ENCODE results near the gene CALN1. TPM values are rescaled to one million over a fixed set of nuclear protein-coding genes. Genes with fewer than 3 reads are reported as not detected.

The CALN1 gene
- total RNA-seq, 2 donors from 2014 or later: 0.52 to 1.6 TPM

GRCh38 chr7:72190146-72190545 is 222.0 kb downstream of the CALN1 start:
- Histone ChIP-seq H3K36me3 (replicated peaks in 1 of 2; ENCODE audit: insufficient read depth in 1 of 2, low read depth in 2 of 2) (no peaks in the 10 kb centered on the region), H3K9me3 (no peaks in the 10 kb centered on the region), H3K27ac (no peak overlapping the region), H3K27me3 (no peaks in the 10 kb centered on the region), H3K4me3 (no peak overlapping the region), H3K4me1 (no peaks in the 10 kb centered on the region)
- no peak for DNase-seq
- no peak for ATAC-seq
- TF ChIP-seq, protein P1, sequence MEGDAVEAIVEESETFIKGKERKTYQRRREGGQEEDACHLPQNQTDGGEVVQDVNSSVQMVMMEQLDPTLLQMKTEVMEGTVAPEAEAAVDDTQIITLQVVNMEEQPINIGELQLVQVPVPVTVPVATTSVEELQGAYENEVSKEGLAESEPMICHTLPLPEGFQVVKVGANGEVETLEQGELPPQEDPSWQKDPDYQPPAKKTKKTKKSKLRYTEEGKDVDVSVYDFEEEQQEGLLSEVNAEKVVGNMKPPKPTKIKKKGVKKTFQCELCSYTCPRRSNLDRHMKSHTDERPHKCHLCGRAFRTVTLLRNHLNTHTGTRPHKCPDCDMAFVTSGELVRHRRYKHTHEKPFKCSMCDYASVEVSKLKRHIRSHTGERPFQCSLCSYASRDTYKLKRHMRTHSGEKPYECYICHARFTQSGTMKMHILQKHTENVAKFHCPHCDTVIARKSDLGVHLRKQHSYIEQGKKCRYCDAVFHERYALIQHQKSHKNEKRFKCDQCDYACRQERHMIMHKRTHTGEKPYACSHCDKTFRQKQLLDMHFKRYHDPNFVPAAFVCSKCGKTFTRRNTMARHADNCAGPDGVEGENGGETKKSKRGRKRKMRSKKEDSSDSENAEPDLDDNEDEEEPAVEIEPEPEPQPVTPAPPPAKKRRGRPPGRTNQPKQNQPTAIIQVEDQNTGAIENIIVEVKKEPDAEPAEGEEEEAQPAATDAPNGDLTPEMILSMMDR (IDR thresholded peaks at IDR 0.05): no peak
- WGBS, 2 donors: 79 to 84% methylated on average over 4 to 7 of the region's 8 CpGs
- intact Hi-C loops (cut with DNase I): no loop called here

DNA sequence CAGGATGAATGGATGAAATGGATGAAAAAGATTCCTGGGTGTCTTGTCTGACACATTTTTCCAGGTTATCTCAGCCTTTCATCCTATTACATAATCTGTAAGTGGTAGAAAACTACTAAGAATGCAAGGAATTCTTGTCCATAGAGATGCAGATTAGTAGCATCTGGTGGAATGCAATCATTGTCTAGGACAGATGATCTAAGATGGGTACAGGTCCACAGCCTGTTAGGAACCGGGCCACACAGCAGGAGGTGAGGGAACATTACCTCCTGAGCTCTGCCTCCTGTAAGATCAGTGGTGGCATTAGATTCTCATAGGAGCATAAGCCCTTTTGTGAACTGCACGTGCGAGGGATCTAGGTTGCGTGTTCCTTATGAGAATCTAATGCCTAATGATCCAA is 225.0 kb downstream of the CALN1 start:
- intact Hi-C loops (cut with DNase I): no loop called here
- no peak for DNase-seq
- 73 to 77% methylated on average over 4 of the region's 4 CpGs for WGBS, 2 donors
- Histone ChIP-seq H3K4me3 (no peak overlapping the region), H3K36me3 (replicated peaks in 1 of 2; ENCODE audit: insufficient read depth in 1 of 2, low read depth in 2 of 2) (no peaks in the 10 kb centered on the region), H3K4me1 (no peaks in the 10 kb centered on the region), H3K27ac (no peak overlapping the region), H3K27me3 (no peaks in the 10 kb centered on the region), H3K9me3 (no peaks in the 10 kb centered on the region)
- ATAC-seq: no peak
- TF ChIP-seq, protein P1 (IDR thresholded peaks at IDR 0.05): no peak
- TF ChIP-seq POLR2A (IDR thresholded peaks at IDR 0.05): no peak

DNA sequence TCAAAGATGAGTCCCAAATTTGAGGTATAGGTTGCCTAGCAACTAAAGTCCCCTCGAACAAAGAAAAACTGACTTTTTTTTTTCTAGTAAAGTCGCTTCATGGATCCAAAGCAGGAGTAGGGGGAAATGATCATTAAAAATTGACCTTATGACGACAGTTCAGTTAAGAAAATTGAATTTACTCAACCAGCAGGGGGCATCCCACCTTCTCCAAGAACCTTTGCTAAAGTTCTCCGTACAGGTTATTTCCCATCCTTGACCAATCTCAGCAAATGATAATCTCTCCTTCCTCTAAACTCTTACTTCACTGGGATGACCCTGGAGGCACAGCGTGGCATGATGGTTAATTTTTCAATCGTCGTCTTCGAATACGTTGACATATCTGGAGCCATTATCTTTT is 228.3 kb downstream of the CALN1 start:
- no peaks in the 10 kb centered on the region for H3K9me3 ChIP-seq
- TF ChIP-seq POLR2A (IDR thresholded peaks at IDR 0.05): no peak
- TF ChIP-seq, protein P1 (IDR thresholded peaks at IDR 0.05): no peak
- no peak for DNase-seq
- no peak overlapping the region for H3K4me3 ChIP-seq
- ATAC-seq: no peak
- H3K27ac ChIP-seq: no peak overlapping the region
- 65 to 68% methylated on average over 9 of the region's 9 CpGs for WGBS, 2 donors
- no peaks in the 10 kb centered on the region for H3K4me1 ChIP-seq
- H3K36me3 ChIP-seq (replicated peaks in 1 of 2; ENCODE audit: insufficient read depth in 1 of 2, low read depth in 2 of 2): no peaks in the 10 kb centered on the region
- intact Hi-C loops (cut with DNase I): no loop called here
- H3K27me3 ChIP-seq: no peaks in the 10 kb centered on the region

GRCh38 chr7:72182036-72182435 is 230.1 kb downstream of the CALN1 start:
- WGBS, 2 donors: 83 to 87% methylated on average over 4 of the region's 4 CpGs
- no peak for TF ChIP-seq POLR2A (IDR thresholded peaks at IDR 0.05)
- TF ChIP-seq, protein P1 (IDR thresholded peaks at IDR 0.05): no peak
- DNase-seq (no peak), ATAC-seq (no peak)
- Histone ChIP-seq H3K27ac (no peak overlapping the region), H3K4me1 (no peaks in the 10 kb centered on the region), H3K9me3 (no peaks in the 10 kb centered on the region), H3K27me3 (no peaks in the 10 kb centered on the region), H3K4me3 (no peak overlapping the region), H3K36me3 (replicated peaks in 1 of 2; ENCODE audit: insufficient read depth in 1 of 2, low read depth in 2 of 2) (no peaks in the 10 kb centered on the region)
- intact Hi-C loops (cut with DNase I): no loop called here

- 82 to 87% methylated on average over 5 of the region's 5 CpGs for WGBS, 2 donors
- Histone ChIP-seq H3K9me3 (peaks cover 0 to 6% (median 0%) of the 10 kb centered on the region in 3 donors), H3K4me3 (no peak overlapping the region), H3K27me3 (no peaks in the 10 kb centered on the region), H3K4me1 (no peaks in the 10 kb centered on the region), H3K27ac (no peak overlapping the region), H3K36me3 (replicated peaks in 1 of 2; ENCODE audit: insufficient read depth in 1 of 2, low read depth in 2 of 2) (no peaks in the 10 kb centered on the region)
- DNase-seq: no peak
- ATAC-seq: no peak
- intact Hi-C loops (cut with DNase I): no loop called here
- TF ChIP-seq, protein P1 (IDR thresholded peaks at IDR 0.05): no peak
- TF ChIP-seq POLR2A (IDR thresholded peaks at IDR 0.05): no peak
These were observed 235.3 kb downstream of the CALN1 start for GRCh38 chr7:72176875-72177274.
